Smooth muscle cell (in vitro differentiated cells): ENCODE measurements around the gene NAE1. TPM values are rescaled to one million over a fixed set of nuclear protein-coding genes. Genes with fewer than 3 reads are reported as not detected.

ENCODE experiments used
- DNase-seq: peaks from one replicate; lab custom pipeline; 2025; ENCODE audit not compliant: unreplicated experiment; lab: John Stamatoyannopoulos, UW
- H2AFZ ChIP-seq: fragments of 200-600 bp; sonication (generic); 2 replicates; pipeline ENCODE4 v1.6.0; 2016; ENCODE audit warnings: antibody characterized with exemption, low read depth, mild to moderate bottlenecking
- H3F3A ChIP-seq: fragments of 200-600 bp; sonication (generic); 2 replicates; pipeline ENCODE4 v1.6.0; 2017; ENCODE audit warnings: antibody characterized with exemption, low read depth
- H3K27ac ChIP-seq: fragments of 200-600 bp; sonication (generic); 2 replicates; pipeline ENCODE4 v1.5.1; 2016; ENCODE audit warnings: low read depth, mild to moderate bottlenecking
- H3K27me3 ChIP-seq: fragments of 200-600 bp; sonication (generic); 2 replicates; pipeline ENCODE4 v1.6.1; 2016; ENCODE audit warnings: low read depth, mild to moderate bottlenecking
- H3K36me3 ChIP-seq: fragments of 200-600 bp; sonication (generic); 2 replicates; pipeline ENCODE4 v1.5.1; 2016; ENCODE audit warnings: low read depth
- H3K4me1 ChIP-seq: fragments of 200-600 bp; sonication (generic); 2 replicates; pipeline ENCODE4 v1.5.1; 2016; ENCODE audit warnings: low read depth
- H3K4me2 ChIP-seq: fragments of 200-600 bp; sonication (generic); 2 replicates; pipeline ENCODE4 v1.6.0; 2016; ENCODE audit warnings: mild to moderate bottlenecking
- H3K4me3 ChIP-seq: fragments of 200-600 bp; sonication (generic); 2 replicates; pipeline ENCODE4 v1.5.1; 2016; ENCODE audit warnings: mild to moderate bottlenecking
- H3K79me2 ChIP-seq: fragments of 200-600 bp; sonication (generic); 2 replicates; pipeline ENCODE4 v1.6.0; 2016; ENCODE audit warnings: low read depth, mild to moderate bottlenecking
- H3K9ac ChIP-seq: fragments of 200-600 bp; sonication (generic); 2 replicates; pipeline ENCODE4 v1.6.0; 2016; ENCODE audit warnings: low read depth
- H3K9me3 ChIP-seq: fragments of 200-600 bp; sonication (generic); replicated peaks from 2 replicates; pipeline ENCODE4 v1.5.1; 2016; ENCODE audit warnings: low read depth
- H4K20me1 ChIP-seq: fragments of 200-600 bp; sonication (generic); 2 replicates; pipeline ENCODE4 v1.6.0; 2016; ENCODE audit warnings: low read depth
- CTCF ChIP-seq: fragments of 200-600 bp; sonication (generic); IDR thresholded peaks from 2 replicates; pipeline ENCODE4 v1.5.1; 2017; ENCODE audit warnings: borderline replicate concordance, mild to moderate bottlenecking, antibody characterized with exemption; ENCODE audit not compliant: insufficient read depth, poor library complexity, severe bottlenecking
- WGBS: methylation state at CpG from one replicate; pipeline ENCODE4 v1.1.7; 2016; ENCODE audit warnings: low lambda C conversion rate; 5-methylcytosine and 5-hydroxymethylcytosine counted together
- polyA plus RNA-seq: library from polyadenylated mRNA; unstranded; fragments of >200 nt; fragmentation: Nextera tagmentation; extraction: Ambion mirVana; gene quantifications from 2 replicates; pipeline ENCODE4 v1.2.1, GENCODE V29; 2016
- total RNA-seq: library from RNA; depleted of rRNA; stranded (reverse); fragments of >200 nt; gene quantifications from 2 replicates; pipeline ENCODE4 v1.2.3, GENCODE V29; 2014

The NAE1 gene
- total and polyA plus RNA-seq, 2 experiments from 2014 or later: 55.1 to 68.4 TPM

- H3K9ac ChIP-seq: no peak overlapping the region
- no peak for TF ChIP-seq CTCF
- peaks cover 92% of the 10 kb centered on the region for H3K27me3 ChIP-seq
- no peaks in the 10 kb centered on the region for H4K20me1 ChIP-seq
- H3K79me2 ChIP-seq: no peaks in the 10 kb centered on the region
- H3K4me2 ChIP-seq: no peak overlapping the region
- no peak overlapping the region for H3K4me3 ChIP-seq
- H2AFZ ChIP-seq: no peak overlapping the region
- WGBS: 91% methylated on average over 4 of the region's 4 CpGs
- H3K36me3 ChIP-seq: no peaks in the 10 kb centered on the region
- no peaks in the 10 kb centered on the region for H3K9me3 ChIP-seq
- no peak for DNase-seq
- no peaks in the 10 kb centered on the region for H3K4me1 ChIP-seq
- no peak overlapping the region for H3K27ac ChIP-seq
- no peaks in the 10 kb centered on the region for H3F3A ChIP-seq
These were observed 10.6 kb upstream of the NAE1 start for GRCh38 chr16:66841366-66841765.

GRCh38 chr16:66840883-66841282 is 10.1 kb upstream of the NAE1 start:
- WGBS: 61% methylated on average over 3 of the region's 3 CpGs
- Histone ChIP-seq H3K9ac (no peak overlapping the region), H3K4me3 (no peak overlapping the region), H3K27me3 (peaks cover 87% of the 10 kb centered on the region), H3K4me2 (no peak overlapping the region), H3K79me2 (no peaks in the 10 kb centered on the region), H3K36me3 (no peaks in the 10 kb centered on the region), H4K20me1 (no peaks in the 10 kb centered on the region), H3K27ac (no peak overlapping the region), H3K9me3 (no peaks in the 10 kb centered on the region), H3F3A (no peaks in the 10 kb centered on the region), H2AFZ (no peak overlapping the region), H3K4me1 (no peaks in the 10 kb centered on the region)
- no peak for TF ChIP-seq CTCF
- DNase-seq: no peak

GRCh38 chr16:66834746-66835145 is 4.0 kb upstream of the NAE1 start:
- Histone ChIP-seq H3K4me1 (peaks cover 4% of the 10 kb centered on the region), H3K9ac (no peak overlapping the region), H2AFZ (no peak overlapping the region), H3K4me2 (no peak overlapping the region), H3K9me3 (no peaks in the 10 kb centered on the region), H4K20me1 (peaks cover 3% of the 10 kb centered on the region), H3K27ac (no peak overlapping the region), H3K4me3 (no peak overlapping the region), H3K27me3 (peaks cover 36% of the 10 kb centered on the region), H3K36me3 (no peaks in the 10 kb centered on the region), H3F3A (no peaks in the 10 kb centered on the region), H3K79me2 (peaks cover 7% of the 10 kb centered on the region)
- DNase-seq: no peak
- no peak for TF ChIP-seq CTCF
- 87% methylated on average over 5 of the region's 5 CpGs for WGBS

GRCh38 chr16:66832661-66833305 is 2.0 kb upstream of the NAE1 start:
- Histone ChIP-seq H2AFZ (no peak overlapping the region), H3K9ac (no peak overlapping the region)

More at GRCh38 chr16:66832661-66833305, 2.0 kb upstream of the NAE1 start:
- no peak for DNase-seq
- no peak overlapping the region for H3K27ac ChIP-seq
- H3K4me2 ChIP-seq: no peak overlapping the region
- WGBS: 81% methylated on average over 7 of the region's 7 CpGs
- peaks cover 17% of the 10 kb centered on the region for H3K27me3 ChIP-seq
- peaks cover 11% of the 10 kb centered on the region for H3K4me1 ChIP-seq
- H3K79me2 ChIP-seq: peaks cover 15% of the 10 kb centered on the region
- no peaks in the 10 kb centered on the region for H3K36me3 ChIP-seq
- H4K20me1 ChIP-seq: peaks cover 21% of the 10 kb centered on the region
- H3K4me3 ChIP-seq: no peak overlapping the region
- H3F3A ChIP-seq: no peaks in the 10 kb centered on the region
- no peaks in the 10 kb centered on the region for H3K9me3 ChIP-seq
- TF ChIP-seq CTCF: no peak
